CMK (cell line): ENCODE data around the gene FEV.
A peak's percentile ranks its signal among the peaks of the same experiment; 100 is the strongest.

ENCODE experiments used
- DNase-seq: peaks from one replicate; pipeline ENCODE4 v3.0.0-alpha.2; 2010; ENCODE audit warnings: low read depth

FEV gene

DNA sequence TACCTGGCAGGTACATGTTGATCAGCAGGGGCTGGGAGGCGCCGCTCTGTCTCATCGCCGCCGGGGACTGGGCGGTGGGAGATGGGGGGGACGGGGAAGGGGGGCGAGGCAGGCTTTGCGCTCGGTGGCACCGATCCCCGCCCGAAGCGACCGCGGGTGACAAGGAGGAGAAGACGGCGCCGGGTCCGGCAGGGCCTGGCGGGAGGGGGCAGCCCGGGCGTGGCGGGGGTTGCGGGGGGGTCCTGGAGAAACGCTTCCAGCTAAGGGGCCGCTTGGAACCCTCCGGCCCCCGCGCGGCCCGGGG lies at the start of gene FEV:
FEV (minus strand) TSS at position 164 of the 304 bp plus-strand sequence; CDS start at position 55, 109 bp downstream.
- no peak for DNase-seq

- DNase-seq, result no peak
Observed at GRCh38 chr2:219032051-219032745, 47.2 kb upstream of the FEV start.

DNA sequence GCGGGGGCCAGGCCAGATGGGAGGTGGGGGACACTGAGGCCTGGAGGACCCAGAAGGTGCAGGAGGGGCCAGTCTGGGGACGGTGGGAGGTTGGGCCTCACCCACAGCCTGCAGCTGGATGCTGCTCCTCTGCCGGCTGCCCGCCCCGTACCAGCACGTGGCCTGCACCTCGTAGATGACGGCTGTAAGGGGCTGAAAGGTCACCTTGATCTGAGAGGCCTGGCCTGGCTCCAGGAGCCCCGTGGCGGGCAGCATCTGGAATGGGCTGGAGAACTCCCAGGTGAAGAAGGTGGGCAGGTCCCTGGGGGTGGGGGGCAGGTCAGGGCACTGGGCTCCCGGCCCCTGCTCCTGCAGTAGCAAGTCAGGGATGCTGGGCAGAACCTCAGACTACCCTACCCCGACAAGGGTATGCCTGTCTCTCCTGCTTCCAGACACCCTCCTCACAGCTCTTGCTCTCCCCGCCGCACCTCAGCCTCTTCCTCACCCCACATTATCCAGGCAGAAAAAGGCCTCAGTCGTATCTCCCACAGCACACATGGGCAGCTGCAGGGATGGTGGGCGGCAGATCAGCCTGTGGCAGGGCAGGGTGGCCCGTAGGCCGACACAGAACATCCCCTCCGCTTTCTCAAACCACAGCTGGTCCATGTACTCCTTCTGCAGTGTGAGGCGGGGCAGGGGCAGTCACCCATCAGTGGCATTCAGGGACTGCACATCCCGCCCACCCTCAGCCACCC lies 46.2 kb upstream of the FEV start:
- no peak for DNase-seq

GRCh38 chr2:219030177-219030940 lies 45.4 kb upstream of the FEV start:
- DNase-seq, result no peak

DNA sequence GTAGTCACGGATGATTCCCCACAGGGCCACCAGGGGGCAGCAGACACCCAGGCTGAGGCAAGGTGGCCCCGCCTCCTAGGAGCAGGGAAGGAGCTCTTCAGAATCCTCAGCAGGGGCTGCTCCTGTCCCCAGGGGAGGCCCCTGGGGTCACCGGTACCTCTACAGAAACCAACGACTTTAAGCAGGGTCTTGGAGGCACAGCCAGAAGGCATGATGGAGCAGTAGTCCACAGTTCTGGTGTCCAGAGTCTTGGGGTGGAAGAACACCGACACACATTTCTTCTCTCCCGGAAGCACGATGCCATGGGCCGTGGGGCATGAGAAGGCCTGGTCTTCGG lies 44.8 kb upstream of the FEV start:
- peak; percentile 57 for DNase-seq

DNA sequence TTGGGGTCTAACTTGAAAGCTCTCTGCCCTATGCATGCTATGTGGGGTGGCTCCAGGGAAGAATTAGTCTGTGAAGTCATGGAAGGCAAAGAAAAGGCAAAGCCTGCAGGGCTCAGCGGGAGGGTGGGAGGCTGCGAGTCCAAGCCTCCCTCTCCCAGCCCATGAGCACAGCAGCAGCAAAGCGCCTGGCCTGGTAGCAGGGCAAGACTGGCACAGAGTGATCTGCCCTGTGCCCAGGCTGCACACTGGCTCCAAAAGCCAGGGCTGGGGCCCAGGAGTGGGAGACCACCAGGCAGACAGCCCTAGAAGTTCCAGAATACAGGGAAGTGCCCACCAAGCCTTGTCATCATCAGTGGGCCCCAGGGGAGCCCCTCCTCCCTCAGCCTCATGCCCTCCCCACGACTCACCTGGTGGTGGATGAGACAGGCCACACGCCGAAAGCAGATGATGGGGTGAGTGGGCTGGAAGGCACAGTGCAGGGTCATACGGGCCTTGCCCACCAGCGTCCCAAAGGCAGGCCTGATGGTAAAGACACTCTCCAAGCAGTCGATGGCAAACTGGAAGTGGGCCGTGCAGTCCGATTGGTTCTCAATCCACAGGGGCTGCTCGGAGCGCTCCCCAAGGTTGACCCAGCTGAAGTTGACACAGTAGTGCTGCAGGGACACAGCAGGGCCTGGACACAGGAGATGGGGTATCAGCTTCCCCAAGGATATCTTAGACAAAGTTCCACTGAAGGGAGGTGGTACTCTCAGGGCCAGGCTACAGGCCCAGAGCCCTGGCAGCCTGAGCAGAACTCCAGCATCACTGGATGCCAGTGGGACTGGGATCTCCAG lies 44.2 kb upstream of the FEV start:
- DNase-seq, result no peak

DNA sequence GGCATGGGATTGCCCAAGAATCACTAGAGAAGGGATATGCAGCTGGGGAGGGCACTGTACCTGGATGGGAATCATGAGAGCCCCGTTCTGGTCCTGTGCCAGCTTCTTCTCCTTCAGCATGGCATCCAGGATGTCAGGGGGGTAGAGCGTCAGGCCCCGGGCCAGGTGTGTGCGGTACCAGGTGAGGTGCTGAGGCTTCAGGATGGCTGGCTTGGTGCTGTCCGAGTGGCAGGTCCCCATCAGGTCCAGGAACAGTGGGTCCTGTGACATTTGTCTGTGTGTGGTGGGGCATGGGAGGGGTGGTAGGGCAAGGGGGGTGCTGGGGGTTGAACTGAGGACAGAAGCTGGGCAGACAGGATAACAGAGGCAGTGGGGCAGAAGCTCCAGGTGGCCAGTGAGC lies 43.2 kb upstream of the FEV start:
- DNase-seq, result no peak

DNA sequence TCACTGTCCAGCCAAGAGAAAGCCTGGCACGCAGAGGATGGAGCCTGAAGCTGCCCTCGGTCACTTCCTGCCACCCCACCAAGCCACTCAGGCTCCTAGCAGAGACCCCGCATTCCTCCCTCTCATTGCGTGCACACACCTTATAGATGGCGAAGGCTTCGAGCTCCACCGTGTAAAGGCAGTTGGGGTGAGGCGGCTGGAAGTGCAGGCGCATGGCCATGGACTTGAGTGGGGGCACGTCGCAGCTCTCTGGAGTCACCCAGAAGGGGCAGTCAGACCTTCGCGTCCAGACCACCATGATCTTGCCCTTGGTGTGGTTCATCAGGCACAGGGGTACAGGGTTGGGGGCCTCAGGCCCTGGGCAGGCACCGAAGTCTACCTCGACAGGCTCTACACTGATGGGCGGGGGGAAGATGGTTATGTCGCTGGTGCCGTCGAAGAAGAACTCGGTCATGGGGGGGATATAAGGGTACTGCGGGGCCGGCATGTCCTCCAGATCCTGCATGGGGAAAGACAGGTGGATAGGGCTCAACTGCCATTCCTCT lies 42.6 kb upstream of the FEV start:
- no peak for DNase-seq

GRCh38 chr2:219026946-219027345 lies 42.0 kb upstream of the FEV start:
- no peak for DNase-seq

DNA sequence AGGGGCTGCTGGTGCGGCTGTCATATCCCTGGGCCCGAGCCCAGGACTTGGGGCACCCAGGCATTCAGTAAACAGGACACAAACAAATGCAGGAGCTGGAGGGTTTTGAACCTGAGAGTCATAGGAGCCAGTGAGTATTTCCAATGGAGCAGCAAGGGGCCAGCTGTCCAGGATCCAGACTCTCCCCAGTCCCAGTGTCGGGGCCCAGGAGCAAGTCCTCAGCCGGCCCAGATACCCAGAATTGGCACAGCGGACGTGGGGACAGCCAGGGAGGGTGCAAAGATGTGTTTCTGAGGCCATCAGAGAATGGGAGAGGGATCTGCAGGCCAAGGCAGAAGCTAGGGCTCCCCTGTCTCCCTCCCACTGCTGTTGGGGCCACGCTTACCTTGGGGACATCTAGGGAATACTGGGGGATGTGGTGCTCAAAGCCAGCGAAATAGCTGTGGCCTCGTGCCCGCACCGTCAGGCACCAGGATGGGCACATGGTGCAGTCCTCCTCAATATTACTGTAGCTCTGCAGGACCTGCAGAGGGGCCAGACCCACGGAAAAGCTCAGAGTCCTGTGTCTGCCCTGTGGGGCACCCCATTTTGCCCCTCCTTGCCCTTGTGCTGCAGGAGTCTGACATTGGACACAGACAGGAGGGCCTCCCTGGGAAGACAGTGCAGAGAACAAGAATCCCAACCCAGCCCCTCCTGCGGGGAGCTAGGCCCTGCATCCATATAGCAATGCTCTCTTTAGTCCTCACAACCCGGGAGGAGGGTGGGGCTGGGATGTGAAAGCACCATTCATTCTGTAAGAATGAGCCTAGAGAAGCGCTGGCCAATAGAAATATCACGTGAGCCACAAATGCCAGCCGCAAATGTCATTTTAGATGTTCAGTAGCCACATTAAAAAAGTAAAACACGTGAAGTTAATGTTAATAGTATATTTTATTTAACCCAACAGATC lies 40.9 kb upstream of the FEV start:
- DNase-seq, result no peak

DNA sequence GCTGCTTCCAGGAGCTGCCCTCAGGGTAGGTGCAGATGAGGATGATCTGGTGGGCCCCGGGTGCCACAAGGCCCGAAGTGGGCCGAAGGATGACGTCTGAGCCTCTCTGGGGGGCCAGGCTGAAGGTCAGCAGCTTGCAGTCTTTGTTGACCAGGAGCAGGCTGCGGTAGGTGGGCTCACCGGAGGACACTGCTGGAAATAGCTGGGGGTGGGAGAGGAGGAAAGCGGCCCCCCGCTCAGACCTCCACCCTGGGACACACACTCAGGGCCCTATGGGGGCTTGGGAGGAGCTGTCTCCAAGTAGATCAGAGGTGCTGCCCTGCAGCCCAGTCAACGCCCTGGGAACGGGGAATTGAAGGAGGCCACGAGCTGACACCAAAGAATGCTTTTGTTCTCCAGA lies 39.1 kb upstream of the FEV start:
- no peak for DNase-seq

DNA sequence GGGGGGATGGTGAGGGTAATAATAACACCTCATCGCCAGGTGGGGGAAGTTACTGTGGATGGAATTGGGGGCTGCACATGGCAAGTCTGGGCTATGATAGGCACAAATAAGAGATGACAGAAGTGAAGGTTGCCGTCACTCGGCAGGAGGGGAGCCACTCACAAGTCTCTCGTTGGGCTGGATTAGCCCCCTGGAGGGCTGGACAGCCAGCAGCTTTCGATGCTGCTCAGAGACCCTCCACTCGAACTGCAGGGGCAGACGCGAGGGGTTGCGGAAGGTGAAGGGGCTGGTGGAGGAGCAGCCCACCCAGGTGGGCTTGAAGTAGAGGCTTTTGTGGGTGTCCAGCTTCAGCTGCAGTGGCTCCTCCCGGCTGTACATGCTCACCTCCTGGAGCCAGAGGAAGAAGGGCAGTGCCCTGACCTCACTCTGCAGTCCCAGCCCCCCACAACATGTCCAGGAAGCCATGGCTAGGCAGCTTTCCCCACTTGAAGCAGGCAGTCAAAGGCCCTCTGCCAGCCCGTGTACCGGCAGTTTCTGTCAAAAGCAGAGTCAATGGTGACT lies 38.1 kb upstream of the FEV start:
- DNase-seq, result no peak

GRCh38 chr2:219022616-219023015 lies 37.6 kb upstream of the FEV start:
- no peak for DNase-seq

DNA sequence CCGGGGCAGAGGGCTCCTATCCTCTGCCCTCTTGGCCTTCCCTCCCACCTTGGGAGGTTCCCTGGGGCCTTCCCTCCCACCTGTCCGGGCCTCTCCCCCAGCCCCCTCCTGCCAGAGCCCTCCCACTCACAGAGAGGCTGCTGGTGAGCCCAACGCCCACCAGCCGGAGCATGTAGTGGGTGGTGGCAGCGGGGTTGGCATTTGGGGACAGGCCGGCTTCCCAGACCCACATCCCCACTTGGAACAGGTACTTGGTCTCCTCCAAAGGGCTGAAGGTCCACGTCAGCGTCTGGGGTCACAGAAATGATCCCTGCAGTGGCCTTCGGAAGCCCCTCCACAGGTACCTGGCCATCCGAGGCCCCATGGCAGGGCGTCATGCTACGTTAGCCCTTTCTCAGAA lies 37.1 kb upstream of the FEV start:
- DNase-seq, result no peak

GRCh38 chr2:219021591-219021990 lies 36.6 kb upstream of the FEV start:
- DNase-seq, result no peak

- DNase-seq, result no peak
Observed at GRCh38 chr2:219020604-219021365, 35.8 kb upstream of the FEV start.

DNA sequence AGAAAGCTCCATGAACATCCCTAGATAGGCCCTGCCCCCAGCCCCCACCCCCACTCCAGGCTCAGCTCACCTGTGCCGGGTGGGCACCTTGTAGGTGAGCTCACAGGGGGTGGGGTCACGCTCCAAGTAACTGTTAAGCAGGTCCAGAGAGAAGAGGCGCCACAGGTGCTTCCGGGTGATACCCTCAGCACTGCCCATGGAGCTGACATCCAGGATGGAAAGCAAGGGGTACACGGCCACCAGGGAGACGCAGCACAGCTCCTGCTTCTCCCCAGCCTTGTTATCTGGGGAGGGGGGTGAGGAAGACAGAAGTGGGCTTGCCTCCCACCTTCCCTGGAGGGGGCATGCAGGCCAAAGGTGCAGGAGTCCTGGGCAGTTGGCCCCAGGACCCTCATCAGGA lies 34.5 kb upstream of the FEV start:
- DNase-seq, result no peak

GRCh38 chr2:219018726-219019125 lies 33.7 kb upstream of the FEV start:
- no peak for DNase-seq

DNA sequence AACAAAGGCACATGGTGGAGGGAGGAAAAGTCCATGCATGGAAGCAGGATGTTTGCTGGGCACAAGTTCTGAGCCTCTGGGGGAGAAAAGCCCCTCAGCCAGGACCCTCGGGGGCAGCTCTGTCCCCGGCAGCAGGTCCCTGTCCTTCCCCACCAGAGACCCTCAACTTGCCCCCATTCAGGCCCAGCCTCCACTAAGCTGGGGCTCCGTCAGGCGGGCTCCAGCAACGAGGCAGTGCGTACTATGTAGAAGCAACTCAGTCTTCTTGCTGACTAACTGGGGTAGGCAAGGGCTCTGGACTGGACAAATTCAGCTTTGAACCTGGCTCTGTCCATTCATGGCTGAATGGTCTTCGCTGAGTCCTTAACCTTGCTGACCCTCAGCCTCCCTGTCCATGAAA lies 33.3 kb upstream of the FEV start:
- DNase-seq, result no peak
